Endothelial cell of hepatic sinusoid (primary cell): ENCODE data around the gene SGCA.

Source experiments
- in situ Hi-C: cut with HindIII; loops from 2 replicates; pipeline ENCODE4 v1.10.0; 2017; ENCODE audit warnings: low sequenced_read_pairs

SGCA gene

GRCh38 chr17:50218771-50219315 is 53.0 kb downstream of the SGCA start:
- in situ Hi-C loops = loop anchor here (5.0 kb wide), 2 partner anchors 33 to 72 kb away; no protein-coding TSS in a partner anchor

- in situ Hi-C loops = loop anchor here (5.0 kb wide), 2 partner anchors 33 to 72 kb away; no protein-coding TSS in a partner anchor
Observed at GRCh38 chr17:50219342-50219741, 53.5 kb downstream of the SGCA start.

GRCh38 chr17:50219939-50220465 is 54.2 kb downstream of the SGCA start:
- in situ Hi-C loops = loop anchor here (5.0 kb wide), 2 partner anchors 32 to 73 kb away; no protein-coding TSS in a partner anchor

GRCh38 chr17:50220811-50221210 is 55.0 kb downstream of the SGCA start:
- in situ Hi-C loops = no loop called here

GRCh38 chr17:50221266-50221863 is 55.6 kb downstream of the SGCA start:
- in situ Hi-C loops = no loop called here

- in situ Hi-C loops = no loop called here
Observed at GRCh38 chr17:50221864-50222545, 56.2 kb downstream of the SGCA start.

GRCh38 chr17:50222922-50223321 is 57.1 kb downstream of the SGCA start:
- in situ Hi-C loops = no loop called here
